IPS DF 6.9 (cell line): ENCODE measurements around the gene BCAP31.
"Not testable (repeated sequence)": the region's sequence is repeated elsewhere in the genome, so short reads cannot be mapped to it uniquely, and the experiment has no call there.

Experiments
- DNase-seq: peaks from one replicate; pipeline ENCODE4 v3.0.0-alpha.2; 2013; ENCODE audit warnings: low read depth, low spot score
- H3K27ac ChIP-seq: one replicate; pipeline ENCODE4 v1.5.1; 2013; ENCODE audit warnings: low read length, control low read depth
- H3K27me3 ChIP-seq: 2 replicates; pipeline ENCODE4 v1.6.1; 2013; ENCODE audit warnings: mild to moderate bottlenecking, low read length; ENCODE audit not compliant: control insufficient read depth, insufficient read depth
- H3K36me3 ChIP-seq: 2 replicates; pipeline ENCODE4 v1.6.1; 2013; ENCODE audit warnings: low read length; ENCODE audit not compliant: control insufficient read depth, insufficient read depth
- H3K4me1 ChIP-seq: 2 replicates; pipeline ENCODE4 v1.6.1; 2013; ENCODE audit warnings: low read length; ENCODE audit not compliant: control insufficient read depth, insufficient read depth
- H3K4me3 ChIP-seq: 2 replicates; pipeline ENCODE4 v1.5.1; 2013; ENCODE audit warnings: mild to moderate bottlenecking, low read length
- H3K9me3 ChIP-seq: 2 replicates; pipeline ENCODE4 v1.6.1; 2013; ENCODE audit warnings: low read length, inconsistent platforms; ENCODE audit not compliant: control insufficient read depth, insufficient read depth
- WGBS: extraction: QIAGEN DNeasy Blood & Tissue Kit; methylation state at CpG from one replicate; pipeline ENCODE4 v1.1.7; 2013; ENCODE audit warnings: mixed read lengths, missing lambda C conversion rate; ENCODE audit not compliant: insufficient read length, insufficient coverage; 5-methylcytosine and 5-hydroxymethylcytosine counted together

The BCAP31 gene

DNA sequence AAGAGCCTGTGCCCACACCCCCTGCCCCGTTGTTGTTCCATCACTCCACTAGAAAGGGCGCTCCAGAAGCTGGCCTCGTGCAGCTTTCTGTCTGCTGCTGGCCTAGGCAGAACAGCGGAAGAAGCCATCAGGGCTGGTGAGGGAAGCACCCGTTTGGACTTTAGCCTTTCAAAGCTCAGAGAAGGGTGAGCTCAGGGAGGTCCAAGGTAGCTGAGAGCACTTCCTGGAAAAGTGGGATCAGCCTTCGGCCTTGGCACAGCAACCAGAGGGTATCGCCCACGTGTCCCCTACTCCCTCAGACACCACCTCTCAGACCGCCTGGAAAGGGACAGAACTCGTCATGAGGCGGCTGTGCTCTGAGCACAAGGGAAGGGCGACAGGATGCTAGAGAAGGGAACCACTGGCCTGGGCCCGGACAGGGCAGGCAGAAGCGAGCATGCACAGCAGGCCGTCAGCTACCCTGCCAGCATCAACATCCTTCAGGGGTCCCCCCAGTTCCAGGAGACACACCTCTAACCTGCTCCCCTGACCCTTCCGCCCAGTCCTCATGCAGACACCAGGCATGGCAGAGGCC lies 24.9 kb downstream of the BCAP31 start:
- DNase-seq, H3K4me1 ChIP-seq, H3K4me3 ChIP-seq, H3K9me3 ChIP-seq, H3K27me3 ChIP-seq, H3K27ac ChIP-seq: not testable (repeated sequence)
- WGBS: no CpG with 5 or more reads among the region's 16 CpGs
- H3K36me3 ChIP-seq: peaks cover 15% of the 10 kb centered on the region; the same call in 1 of the 2 replicates

DNA sequence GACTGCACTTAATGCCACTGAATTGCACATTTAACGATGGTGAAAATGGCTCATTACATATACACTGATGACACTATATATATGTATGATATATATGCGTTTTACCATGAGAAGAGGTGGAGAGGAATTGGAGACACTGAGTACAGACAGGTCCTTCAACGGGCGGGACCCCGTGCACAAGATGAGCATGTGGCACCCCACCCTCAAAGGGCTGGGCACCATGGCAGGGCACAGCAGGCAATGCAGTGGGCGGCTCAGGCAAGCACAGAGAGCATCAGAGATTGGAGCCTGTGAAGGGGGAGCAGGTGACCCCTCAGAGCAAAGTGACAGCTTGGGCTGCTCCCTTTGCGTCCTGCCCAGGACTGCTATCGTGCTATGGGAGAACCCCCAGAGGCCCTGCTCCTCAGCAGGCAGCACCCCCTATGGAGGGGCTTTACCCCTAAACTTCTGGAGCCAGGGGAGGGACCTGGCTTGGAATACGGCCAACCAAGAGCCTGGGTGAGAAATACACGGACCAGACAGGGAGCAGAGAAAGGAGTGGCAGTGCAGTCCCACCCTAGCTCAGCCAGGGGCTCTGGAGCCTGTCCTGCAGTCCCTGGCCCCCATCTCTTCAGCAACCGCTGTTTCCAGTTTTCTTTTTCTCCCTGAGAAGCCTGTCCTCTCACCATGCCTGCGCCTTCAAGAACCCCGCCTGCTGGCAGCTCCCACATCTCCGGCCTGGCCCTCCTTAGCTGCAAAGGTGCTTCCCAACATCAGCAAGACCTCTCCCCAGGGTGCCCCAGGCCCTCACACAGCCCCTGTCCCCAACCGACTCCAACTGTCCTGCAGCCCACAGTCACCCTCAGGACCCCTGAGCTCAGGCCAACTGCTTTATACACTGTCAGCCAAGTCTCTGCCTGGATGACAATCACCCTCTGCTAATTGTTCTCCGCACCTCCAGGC lies 26.0 kb downstream of the BCAP31 start:
- Histone ChIP-seq H3K36me3 (peaks cover 22% of the 10 kb centered on the region), H3K4me1 (no peaks in the 10 kb centered on the region), H3K27me3 (no peaks in the 10 kb centered on the region), H3K9me3 (no peaks in the 10 kb centered on the region), H3K27ac (no peak overlapping the region), H3K4me3 (no peak overlapping the region)
- DNase-seq: no peak
- WGBS: no CpG with 5 or more reads among the region's 16 CpGs

DNA sequence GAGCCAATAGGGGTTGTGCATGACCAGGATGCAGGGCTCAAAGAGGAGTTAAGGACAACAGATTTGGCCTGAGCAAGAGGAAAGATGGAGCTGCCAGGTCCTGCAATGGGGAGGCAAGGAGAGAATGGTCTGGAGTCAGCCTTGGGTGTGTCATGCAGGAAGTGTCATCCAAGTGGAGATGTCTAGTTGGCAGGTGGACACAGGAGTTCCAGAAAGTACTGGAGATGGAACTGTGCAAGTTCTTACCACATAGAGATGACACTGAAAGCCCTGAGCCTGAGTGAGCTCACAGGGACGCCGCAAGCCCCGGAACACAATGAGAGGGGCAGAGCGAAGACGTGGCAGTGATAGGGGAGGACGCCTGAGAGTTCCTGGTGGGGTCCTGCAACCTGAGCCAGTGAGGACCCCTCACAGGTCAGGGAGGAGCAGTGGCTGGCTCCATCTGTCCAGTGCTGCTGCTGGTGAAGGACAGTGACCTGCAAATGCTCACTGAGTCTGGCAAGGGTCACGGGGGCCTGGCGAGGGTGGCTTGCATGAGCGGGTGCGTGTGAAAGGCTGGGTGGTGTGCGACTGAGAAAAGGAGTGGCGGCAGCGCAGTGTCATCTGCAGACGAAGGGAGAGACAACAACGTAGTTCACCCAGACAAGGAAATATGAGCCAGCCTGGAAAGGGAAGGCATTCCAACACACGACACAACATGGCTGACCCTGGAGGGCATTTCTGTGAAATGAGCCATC lies 27.0 kb downstream of the BCAP31 start:
- not testable (repeated sequence) for DNase-seq, H3K27me3 ChIP-seq, H3K9me3 ChIP-seq, H3K4me3 ChIP-seq, H3K27ac ChIP-seq, H3K4me1 ChIP-seq
- no CpG with 5 or more reads among the region's 16 CpGs for WGBS
- H3K36me3 ChIP-seq: peaks cover 18% of the 10 kb centered on the region

DNA sequence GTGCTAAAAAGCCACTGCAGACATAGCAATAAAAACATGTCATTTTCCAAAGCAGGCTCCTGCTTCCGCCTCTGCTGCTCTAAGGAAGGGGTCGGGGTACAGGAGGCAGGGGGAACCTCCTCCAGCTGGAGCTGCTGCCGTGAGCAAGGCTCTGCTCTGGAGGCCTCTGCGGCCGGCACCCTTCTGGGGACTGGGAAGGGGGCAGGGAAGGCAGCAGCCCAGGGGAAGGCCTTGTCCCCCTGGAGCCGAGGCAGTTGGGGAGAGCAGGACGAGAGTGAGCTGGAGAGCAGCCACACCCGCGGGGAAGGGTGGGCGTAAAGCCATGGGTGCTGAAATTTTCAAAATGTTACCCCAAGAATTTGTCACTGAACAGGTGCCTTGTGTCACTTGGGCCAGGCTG lies 27.6 kb downstream of the BCAP31 start:
- WGBS: no CpG with 5 or more reads among the region's 10 CpGs
- H3K27ac ChIP-seq, H3K4me1 ChIP-seq, H3K27me3 ChIP-seq, DNase-seq, H3K4me3 ChIP-seq, H3K9me3 ChIP-seq: not testable (repeated sequence)
- peaks cover 15% of the 10 kb centered on the region for H3K36me3 ChIP-seq

DNA sequence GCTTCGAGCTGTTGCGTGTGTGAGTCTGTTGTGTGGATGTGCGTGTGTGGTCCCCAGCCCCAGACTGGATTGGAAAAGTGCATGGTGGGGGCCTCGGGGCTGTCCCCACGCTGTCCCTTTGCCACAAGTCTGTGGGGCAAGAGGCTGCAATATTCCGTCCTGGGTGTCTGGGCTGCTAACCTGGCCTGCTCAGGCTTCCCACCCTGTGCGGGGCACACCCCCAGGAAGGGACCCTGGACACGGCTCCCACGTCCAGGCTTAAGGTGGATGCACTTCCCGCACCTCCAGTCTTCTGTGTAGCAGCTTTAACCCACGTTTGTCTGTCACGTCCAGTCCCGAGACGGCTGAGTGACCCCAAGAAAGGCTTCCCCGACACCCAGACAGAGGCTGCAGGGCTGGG lies 28.1 kb downstream of the BCAP31 start:
- H3K27me3 ChIP-seq: no peaks in the 10 kb centered on the region
- no peak overlapping the region for H3K4me3 ChIP-seq
- no peaks in the 10 kb centered on the region; the same call in 1 of the 2 replicates for H3K4me1 ChIP-seq
- H3K27ac ChIP-seq: no peak overlapping the region
- H3K9me3 ChIP-seq: no peaks in the 10 kb centered on the region
- WGBS: no CpG with 5 or more reads among the region's 15 CpGs
- DNase-seq: no peak
- H3K36me3 ChIP-seq: peaks cover 11% of the 10 kb centered on the region

DNA sequence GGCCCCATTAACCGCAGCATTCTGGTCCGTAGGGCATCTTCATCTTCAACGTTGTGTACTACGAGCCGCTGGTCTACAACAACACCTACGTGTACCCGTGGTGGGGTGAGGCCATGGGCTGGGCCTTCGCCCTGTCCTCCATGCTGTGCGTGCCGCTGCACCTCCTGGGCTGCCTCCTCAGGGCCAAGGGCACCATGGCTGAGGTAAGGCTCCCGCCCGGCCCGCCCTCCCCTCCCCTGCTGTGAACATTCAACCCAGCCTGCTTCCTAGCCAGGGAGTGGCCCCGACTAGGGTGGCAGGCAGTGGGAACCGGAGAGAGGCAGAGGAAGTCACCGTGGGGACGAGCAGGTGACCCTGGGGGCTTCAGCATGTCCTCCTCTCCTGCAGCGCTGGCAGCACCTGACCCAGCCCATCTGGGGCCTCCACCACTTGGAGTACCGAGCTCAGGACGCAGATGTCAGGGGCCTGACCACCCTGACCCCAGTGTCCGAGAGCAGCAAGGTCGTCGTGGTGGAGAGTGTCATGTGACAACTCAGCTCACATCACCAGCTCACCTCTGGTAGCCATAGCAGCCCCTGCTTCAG lies 29.4 kb downstream of the BCAP31 start:
- H3K27me3 ChIP-seq: no peaks in the 10 kb centered on the region
- no peak for DNase-seq

DNA sequence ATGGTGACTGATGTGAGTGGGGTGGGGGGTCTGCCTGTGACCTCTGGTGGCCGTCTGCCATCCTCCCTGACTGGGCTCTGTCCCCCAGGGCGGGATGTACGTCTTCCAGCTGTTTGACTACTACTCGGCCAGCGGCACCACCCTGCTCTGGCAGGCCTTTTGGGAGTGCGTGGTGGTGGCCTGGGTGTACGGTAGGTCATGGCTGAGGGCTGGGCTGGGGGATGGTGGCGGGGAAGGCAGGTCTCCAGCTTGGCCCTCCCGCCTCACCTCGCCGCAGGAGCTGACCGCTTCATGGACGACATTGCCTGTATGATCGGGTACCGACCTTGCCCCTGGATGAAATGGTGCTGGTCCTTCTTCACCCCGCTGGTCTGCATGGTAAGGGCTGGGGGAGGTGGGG lies 29.9 kb downstream of the BCAP31 start:
- not testable (repeated sequence) for H3K4me1 ChIP-seq, H3K4me3 ChIP-seq, H3K9me3 ChIP-seq, DNase-seq, H3K27me3 ChIP-seq, H3K27ac ChIP-seq
- WGBS: no CpG with 5 or more reads among the region's 16 CpGs
- H3K36me3 ChIP-seq: peaks cover 16% of the 10 kb centered on the region

More for the DNA sequence above, 29.4 kb downstream of the BCAP31 start:
- Histone ChIP-seq H3K4me3 (no peak overlapping the region), H3K27ac (no peak overlapping the region), H3K4me1 (peaks cover 1% of the 10 kb centered on the region; the same call in 1 of the 2 replicates), H3K36me3 (peaks cover 13% of the 10 kb centered on the region), H3K9me3 (no peaks in the 10 kb centered on the region)
- no CpG with 5 or more reads among the region's 23 CpGs for WGBS

DNA sequence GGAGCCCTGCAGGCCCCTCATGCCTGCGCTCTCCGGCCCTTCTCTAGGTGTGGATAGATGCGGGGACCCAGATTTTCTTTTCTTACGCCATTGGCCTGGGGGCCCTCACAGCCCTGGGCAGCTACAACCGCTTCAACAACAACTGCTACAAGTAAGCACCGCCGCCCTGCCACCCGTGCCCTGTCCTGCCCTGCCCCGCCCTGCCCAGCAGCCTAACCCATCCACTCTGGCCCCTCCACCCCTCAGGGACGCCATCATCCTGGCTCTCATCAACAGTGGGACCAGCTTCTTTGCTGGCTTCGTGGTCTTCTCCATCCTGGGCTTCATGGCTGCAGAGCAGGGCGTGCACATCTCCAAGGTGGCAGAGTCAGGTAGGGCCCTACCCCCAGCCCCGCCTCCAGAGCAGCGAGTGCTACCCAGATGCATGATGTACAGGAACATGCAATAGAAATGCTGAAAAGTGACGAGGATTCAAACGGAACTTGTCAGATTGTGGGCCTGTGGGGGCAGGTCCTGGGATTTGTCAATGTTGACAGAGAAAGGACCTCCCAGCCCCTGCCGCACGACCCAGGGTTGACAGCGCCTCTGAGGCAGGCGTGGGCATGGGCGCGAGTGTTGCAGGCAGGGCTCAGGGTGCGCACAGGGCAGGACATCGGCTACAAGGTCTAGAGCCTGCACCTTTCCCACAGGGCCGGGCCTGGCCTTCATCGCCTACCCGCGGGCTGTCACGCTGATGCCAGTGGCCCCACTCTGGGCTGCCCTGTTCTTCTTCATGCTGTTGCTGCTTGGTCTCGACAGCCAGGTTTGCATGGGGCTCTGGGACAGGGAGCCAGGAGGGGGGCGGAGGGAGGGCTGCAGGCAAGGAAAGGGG lies 30.7 kb downstream of the BCAP31 start:
- WGBS: no CpG with 5 or more reads among the region's 31 CpGs
- Histone ChIP-seq H3K4me3 (no peak overlapping the region), H3K36me3 (peaks cover 16% of the 10 kb centered on the region)

DNA sequence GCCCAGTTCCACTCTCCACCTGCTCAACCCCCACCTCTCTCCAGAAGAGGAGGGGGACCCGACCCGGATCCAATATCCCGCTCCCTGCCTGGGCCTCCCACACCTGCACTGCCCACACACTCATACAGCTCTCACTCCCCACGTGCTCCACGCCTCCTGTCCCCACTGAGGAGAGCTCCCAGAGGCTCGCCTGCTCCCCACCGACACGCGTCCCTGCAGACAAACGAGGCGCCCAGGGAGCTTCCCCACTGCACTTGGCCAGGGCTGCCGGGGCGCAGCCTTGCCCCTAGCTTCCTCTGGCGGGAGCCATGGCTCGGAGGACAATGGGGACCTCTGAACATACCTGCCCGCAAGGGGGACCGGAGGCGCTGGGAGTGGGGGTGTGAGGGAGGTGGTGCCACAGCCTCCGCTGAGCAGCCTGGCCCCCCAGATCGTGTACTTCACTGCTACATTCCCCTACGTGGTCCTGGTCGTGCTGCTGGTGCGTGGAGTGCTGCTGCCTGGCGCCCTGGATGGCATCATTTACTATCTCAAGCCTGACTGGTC lies 31.5 kb downstream of the BCAP31 start:
- no peak for DNase-seq
- Histone ChIP-seq H3K9me3 (no peaks in the 10 kb centered on the region), H3K4me1 (peaks cover 2% of the 10 kb centered on the region; the same call in 1 of the 2 replicates), H3K27ac (no peak overlapping the region), H3K36me3 (peaks cover 16% of the 10 kb centered on the region), H3K4me3 (no peak overlapping the region), H3K27me3 (no peaks in the 10 kb centered on the region)
- no CpG with 5 or more reads among the region's 24 CpGs for WGBS

More for the DNA sequence above, 30.7 kb downstream of the BCAP31 start:
- H3K27ac ChIP-seq: no peak overlapping the region
- H3K27me3 ChIP-seq: no peaks in the 10 kb centered on the region
- no peaks in the 10 kb centered on the region for H3K9me3 ChIP-seq
- DNase-seq: no peak
- H3K4me1 ChIP-seq: peaks cover 2% of the 10 kb centered on the region; the same call in 1 of the 2 replicates
